A549 (cell line): Measurements from ENCODE around the gene SULT1C4.

ENCODE experiments used
- CBX2 ChIP-seq: fragments of 200-600 bp; sonication (generic); IDR thresholded peaks from 2 replicates; pipeline ENCODE4 v1.6.1; 2016; ENCODE audit warnings: low read depth, mild to moderate bottlenecking, borderline replicate concordance
- CTCF ChIP-seq: fragments of >200 bp; sonication (Bioruptor Twin); formaldehyde crosslinking; IDR thresholded peaks from 3 replicates; pipeline ENCODE4 v1.5.1; 2016
- EHMT2 ChIP-seq: fragments of 200-600 bp; sonication (generic); IDR thresholded peaks from 2 replicates; pipeline ENCODE4 v1.6.1; 2016; ENCODE audit warnings: antibody characterized with exemption, low read depth, mild to moderate bottlenecking, moderate library complexity
- ELK1 ChIP-seq: fragments of 150-350 bp; IDR thresholded peaks from 2 replicates; pipeline ENCODE4 v1.6.1; 2014; ENCODE audit warnings: low read depth, mild to moderate bottlenecking, low read length
- FOSL2 ChIP-seq, 2 experiments: fragments of 450-650 bp in 1 of 2; fragments of >200 bp in 1 of 2; sonication (Bioruptor Twin) in 1 of 2; formaldehyde crosslinking; IDR thresholded peaks; 2 replicates each; pipeline versions ENCODE4 v1.5.0 to v1.6.1; 2016 to 2020; ENCODE audit warnings: mild to moderate bottlenecking in 1 of 2, moderate library complexity in 1 of 2
- RCOR1 ChIP-seq: fragments of 150-350 bp; IDR thresholded peaks from 2 replicates; pipeline ENCODE4 v1.6.1; 2014; ENCODE audit warnings: antibody characterized with exemption, low read length, low read depth
- REST ChIP-seq: fragments of 200-600 bp; sonication (generic); IDR thresholded peaks from 2 replicates; pipeline ENCODE4 v1.6.1; 2016; ENCODE audit warnings: antibody characterized with exemption, mild to moderate bottlenecking, moderate library complexity
- RFX5 ChIP-seq: fragments of 450-650 bp; IDR thresholded peaks from 2 replicates; pipeline ENCODE4 v1.7.1; 2014; ENCODE audit warnings: antibody characterized with exemption, mild to moderate bottlenecking, moderate library complexity
- USF2 ChIP-seq: fragments of 450-650 bp; IDR thresholded peaks from 2 replicates; pipeline ENCODE4 v1.6.1; 2014; ENCODE audit warnings: antibody characterized with exemption

- TF ChIP-seq CBX2 (no peak), EHMT2 (no peak), USF2 (no peak), FOSL2 (IDR thresholded peaks at IDR 0.05) (no peak), FOSL2 (CRISPR knock-in tag; IDR thresholded peaks at IDR 0.05) (no peak), CTCF (no peak), ELK1 (no peak), REST (no peak), RCOR1 (no peak), RFX5 (no peak)
Observed at GRCh38 chr2:108401800-108402199, 24.0 kb downstream of the SULT1C4 start.
